Skeletal muscle cell (primary cell): ENCODE data around the gene AGTRAP.
A peak's percentile ranks its signal among the peaks of the same experiment; 100 is the strongest.

ENCODE experiments used
- DNase-seq: peaks from one replicate; pipeline ENCODE4 v3.0.0-alpha.2; 2010; ENCODE audit warnings: low read depth
- H3K4me3 ChIP-seq: 2 replicates; pipeline ENCODE4 v1.5.1; 2011; ENCODE audit warnings: low read depth, mild to moderate bottlenecking, control low read depth, low read length, moderate library complexity

Gene AGTRAP

GRCh38 chr1:11735854-11736745 is at the start of gene AGTRAP:
Gene AGTRAP, plus strand, starts transcription at chr1:11736136. Its CDS starts 73 bp downstream, at chr1:11736209.
- H3K4me3 ChIP-seq: peak within 1 kb of the TSS; percentile 97
- DNase-seq: peak; percentile 61

- no peak for DNase-seq
- H3K4me3 ChIP-seq: no peak overlapping the region
Measured at GRCh38 chr1:11688506-11688905, 47.4 kb upstream of the AGTRAP start.

GRCh38 chr1:11690397-11691301 is 45.3 kb upstream of the AGTRAP start:
- no peak for DNase-seq

GRCh38 chr1:11691302-11691914 is 44.5 kb upstream of the AGTRAP start, which contains the start of gene DRAXIN:
Gene DRAXIN, plus strand, starts transcription at chr1:11691710. Its CDS starts 14,549 bp downstream, at chr1:11706259.
- peak within 1 kb of the TSS; percentile 39 for H3K4me3 ChIP-seq
- DNase-seq: no peak

More at GRCh38 chr1:11690397-11691301, 45.3 kb upstream of the AGTRAP start:
- peak overlapping the region; percentile 39 for H3K4me3 ChIP-seq

GRCh38 chr1:11691928-11692711 is 43.8 kb upstream of the AGTRAP start:
- no peak for DNase-seq
- peak overlapping the region; percentile 22 for H3K4me3 ChIP-seq

GRCh38 chr1:11693024-11693590 is 42.8 kb upstream of the AGTRAP start:
- H3K4me3 ChIP-seq: no peak overlapping the region

GRCh38 chr1:11693917-11694316 is 42.0 kb upstream of the AGTRAP start:
- no peak for DNase-seq
- H3K4me3 ChIP-seq: no peak overlapping the region

More at GRCh38 chr1:11693024-11693590, 42.8 kb upstream of the AGTRAP start:
- DNase-seq: peak; percentile 37

GRCh38 chr1:11695861-11696260 is 40.1 kb upstream of the AGTRAP start:
- H3K4me3 ChIP-seq: no peak overlapping the region
- no peak for DNase-seq

- DNase-seq: no peak
- H3K4me3 ChIP-seq: no peak overlapping the region
Measured at GRCh38 chr1:11697188-11697892, 38.6 kb upstream of the AGTRAP start.

GRCh38 chr1:11697893-11698210 is 38.1 kb upstream of the AGTRAP start:
- no peak for DNase-seq
- H3K4me3 ChIP-seq: no peak overlapping the region

GRCh38 chr1:11700601-11701467 is 35.1 kb upstream of the AGTRAP start:
- no peak overlapping the region for H3K4me3 ChIP-seq
- DNase-seq: no peak

GRCh38 chr1:11701551-11701961 is 34.4 kb upstream of the AGTRAP start:
- DNase-seq: no peak
- no peak overlapping the region for H3K4me3 ChIP-seq

GRCh38 chr1:11701981-11702803 is 33.7 kb upstream of the AGTRAP start:
- no peak for DNase-seq
- no peak overlapping the region for H3K4me3 ChIP-seq

GRCh38 chr1:11703357-11704193 is 32.4 kb upstream of the AGTRAP start:
- no peak overlapping the region for H3K4me3 ChIP-seq

GRCh38 chr1:11704194-11704529 is 31.8 kb upstream of the AGTRAP start:
- DNase-seq: no peak
- H3K4me3 ChIP-seq: no peak overlapping the region

More at GRCh38 chr1:11703357-11704193, 32.4 kb upstream of the AGTRAP start:
- DNase-seq: no peak
